ENCODE data around the gene DEDD.

DEDD gene

DNA sequence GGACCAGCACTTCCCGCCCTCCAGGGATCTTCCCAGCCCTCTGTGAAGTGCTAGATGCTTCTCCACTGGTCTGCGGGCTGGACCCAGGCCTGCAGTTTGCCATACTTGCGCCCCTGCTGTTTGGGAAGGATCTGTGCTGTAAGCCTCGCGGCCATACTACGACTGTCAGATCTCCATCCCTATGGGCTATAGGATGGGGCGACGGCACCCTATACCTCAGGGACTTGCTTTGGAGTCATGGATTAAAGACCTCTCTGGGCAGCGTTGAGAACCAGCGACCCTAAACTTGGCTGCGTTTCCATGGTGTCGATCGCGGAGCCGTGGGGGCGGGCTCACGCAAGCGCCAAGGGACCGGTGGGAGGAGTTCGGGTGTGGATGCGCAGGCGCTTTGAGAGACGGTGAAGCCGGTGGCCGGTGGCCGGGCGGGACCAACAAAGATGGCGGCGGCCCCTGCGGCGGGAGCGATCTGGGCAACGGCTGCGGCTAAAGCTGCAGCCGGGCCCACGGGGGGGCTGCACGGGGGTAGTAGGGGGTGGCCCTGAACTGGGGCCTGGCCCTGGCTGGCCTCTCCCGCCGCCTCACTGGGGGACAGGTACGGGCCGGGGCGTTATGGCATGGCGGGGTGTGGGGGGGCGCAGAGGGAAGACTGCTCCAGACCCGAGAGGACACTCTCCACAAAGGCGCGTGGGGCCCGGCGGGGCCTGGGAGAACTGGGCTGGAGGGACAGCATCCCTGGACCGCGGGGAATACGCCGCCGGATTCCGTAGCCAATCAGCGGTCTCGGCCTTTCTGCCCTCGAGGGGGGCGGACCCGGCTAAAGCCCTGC lies 26.8 kb upstream of the DEDD start, which contains the start of gene USP21:
TSS of gene USP21 (plus strand) at position 414 of the 826 bp plus-strand sequence. CDS start 1,141 bp downstream, outside the sequence.
- DNase-seq (ENCODE audit: low read depth in 2 of 2), result peak; percentile 91 to 92
- TF ChIP-seq, protein P1, sequence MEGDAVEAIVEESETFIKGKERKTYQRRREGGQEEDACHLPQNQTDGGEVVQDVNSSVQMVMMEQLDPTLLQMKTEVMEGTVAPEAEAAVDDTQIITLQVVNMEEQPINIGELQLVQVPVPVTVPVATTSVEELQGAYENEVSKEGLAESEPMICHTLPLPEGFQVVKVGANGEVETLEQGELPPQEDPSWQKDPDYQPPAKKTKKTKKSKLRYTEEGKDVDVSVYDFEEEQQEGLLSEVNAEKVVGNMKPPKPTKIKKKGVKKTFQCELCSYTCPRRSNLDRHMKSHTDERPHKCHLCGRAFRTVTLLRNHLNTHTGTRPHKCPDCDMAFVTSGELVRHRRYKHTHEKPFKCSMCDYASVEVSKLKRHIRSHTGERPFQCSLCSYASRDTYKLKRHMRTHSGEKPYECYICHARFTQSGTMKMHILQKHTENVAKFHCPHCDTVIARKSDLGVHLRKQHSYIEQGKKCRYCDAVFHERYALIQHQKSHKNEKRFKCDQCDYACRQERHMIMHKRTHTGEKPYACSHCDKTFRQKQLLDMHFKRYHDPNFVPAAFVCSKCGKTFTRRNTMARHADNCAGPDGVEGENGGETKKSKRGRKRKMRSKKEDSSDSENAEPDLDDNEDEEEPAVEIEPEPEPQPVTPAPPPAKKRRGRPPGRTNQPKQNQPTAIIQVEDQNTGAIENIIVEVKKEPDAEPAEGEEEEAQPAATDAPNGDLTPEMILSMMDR (IDR thresholded peaks at IDR 0.05; ENCODE audit: low read depth, low read length), result peak; percentile 67
- H3K4me3 ChIP-seq (replicated peaks in 1 of 2; ENCODE audit: low read depth in 2 of 2, low read length in 2 of 2), result peak within 1 kb of the TSS; percentile 91 to 97

DNA sequence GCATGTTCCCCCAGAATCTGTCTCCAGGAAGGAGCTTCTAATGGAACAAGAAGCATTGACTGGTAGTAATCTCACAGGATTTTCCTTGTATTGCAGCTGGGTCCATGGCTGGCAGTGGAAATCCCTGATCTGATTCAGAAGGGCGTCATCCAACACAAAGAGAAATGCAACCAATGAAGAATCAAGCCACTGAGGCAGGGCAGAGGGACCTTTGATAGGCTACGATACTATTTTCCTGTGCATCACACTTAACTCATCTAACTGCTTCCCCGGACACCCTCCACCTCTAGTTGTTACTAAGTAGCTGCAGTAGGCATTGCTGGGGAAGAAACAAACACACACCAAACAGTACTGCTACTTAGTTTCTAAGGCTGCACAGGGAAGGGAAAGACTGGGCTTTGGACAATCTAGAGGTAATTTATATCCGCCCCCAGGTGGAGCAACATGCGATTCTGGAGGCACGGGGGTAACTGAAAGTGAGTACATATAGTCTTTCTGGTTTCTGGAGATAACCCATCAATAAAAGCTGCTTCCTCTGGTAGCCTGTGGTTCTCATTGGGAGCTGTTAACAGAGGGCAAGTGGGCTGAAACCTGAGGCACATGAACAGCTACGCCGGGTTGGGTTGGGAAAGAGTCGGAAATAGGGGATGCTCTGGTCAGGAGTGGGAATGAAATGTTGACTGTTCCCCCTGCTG lies 26.0 kb upstream of the DEDD start:
- peak overlapping the region in 1 of 2 donors; percentile 91 for H3K4me3 ChIP-seq (replicated peaks in 1 of 2; ENCODE audit: low read depth in 2 of 2, low read length in 2 of 2)
- TF ChIP-seq, protein P1 (IDR thresholded peaks at IDR 0.05; ENCODE audit: low read depth, low read length), result no peak
- no peak for DNase-seq (ENCODE audit: low read depth in 2 of 2)

DNA sequence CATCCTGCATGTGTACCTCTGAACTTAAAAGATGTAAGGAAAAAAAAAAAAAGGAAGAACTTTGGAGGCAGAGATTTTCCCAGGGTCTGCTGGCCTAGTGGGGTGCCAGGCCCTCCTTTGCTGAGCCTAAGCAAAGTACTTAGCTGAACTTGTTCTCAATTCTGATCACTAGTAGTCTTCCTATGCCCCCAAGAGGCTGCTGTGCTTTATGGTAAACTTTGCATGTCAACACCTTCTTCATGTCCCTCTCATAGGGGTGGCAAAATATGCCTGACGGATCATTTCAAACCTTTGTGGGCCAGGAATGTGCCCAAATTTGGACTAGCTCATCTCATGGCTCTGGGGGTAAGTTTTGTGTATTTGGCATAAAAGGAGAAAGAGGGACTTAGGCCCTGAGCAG lies 25.4 kb upstream of the DEDD start:
- no peak overlapping the region for H3K4me3 ChIP-seq (replicated peaks in 1 of 2; ENCODE audit: low read depth in 2 of 2, low read length in 2 of 2)
- TF ChIP-seq, protein P1 (IDR thresholded peaks at IDR 0.05; ENCODE audit: low read depth, low read length), result no peak
- no peak for DNase-seq (ENCODE audit: low read depth in 2 of 2)

DNA sequence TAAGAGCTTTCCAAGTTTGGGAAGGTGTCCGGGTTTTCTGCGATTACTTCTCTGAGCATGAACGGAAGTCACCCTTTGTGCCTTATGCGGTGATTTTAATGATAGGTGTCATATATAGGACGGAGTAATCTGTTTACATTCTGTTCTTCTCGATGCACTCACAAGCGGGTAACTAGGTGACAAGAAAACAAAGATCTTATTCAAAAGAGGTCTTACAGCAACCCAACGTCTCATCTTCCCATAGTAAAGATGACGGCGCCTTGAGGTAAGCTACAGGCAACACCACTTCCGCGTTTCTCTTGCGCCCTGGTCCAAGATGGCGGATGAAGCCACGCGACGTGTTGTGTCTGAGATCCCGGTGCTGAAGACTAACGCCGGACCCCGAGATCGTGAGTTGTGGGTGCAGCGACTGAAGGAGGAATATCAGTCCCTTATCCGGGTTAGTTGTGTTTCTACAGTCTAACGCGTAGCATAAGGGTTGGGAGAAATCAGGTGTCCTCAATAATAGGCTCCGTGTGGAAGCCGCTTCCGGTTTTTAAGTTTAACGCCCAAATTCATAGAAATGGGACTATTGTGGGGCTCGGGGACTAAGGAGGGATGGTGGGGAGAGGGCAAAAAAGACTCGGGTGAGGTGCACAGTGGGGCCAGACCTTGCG lies 21.3 kb upstream of the DEDD start, which contains the start of gene UFC1:
TSS of gene UFC1 (plus strand) at position 297 of the 656 bp plus-strand sequence. CDS start at position 317, 20 bp downstream.
- H3K4me3 ChIP-seq (replicated peaks in 1 of 2; ENCODE audit: low read depth in 2 of 2, low read length in 2 of 2), result peak within 1 kb of the TSS; percentile 80 to 85
- peak; percentile 94 to 95 for DNase-seq (ENCODE audit: low read depth in 2 of 2)
- TF ChIP-seq, protein P1 (IDR thresholded peaks at IDR 0.05; ENCODE audit: low read depth, low read length), result no peak

DNA sequence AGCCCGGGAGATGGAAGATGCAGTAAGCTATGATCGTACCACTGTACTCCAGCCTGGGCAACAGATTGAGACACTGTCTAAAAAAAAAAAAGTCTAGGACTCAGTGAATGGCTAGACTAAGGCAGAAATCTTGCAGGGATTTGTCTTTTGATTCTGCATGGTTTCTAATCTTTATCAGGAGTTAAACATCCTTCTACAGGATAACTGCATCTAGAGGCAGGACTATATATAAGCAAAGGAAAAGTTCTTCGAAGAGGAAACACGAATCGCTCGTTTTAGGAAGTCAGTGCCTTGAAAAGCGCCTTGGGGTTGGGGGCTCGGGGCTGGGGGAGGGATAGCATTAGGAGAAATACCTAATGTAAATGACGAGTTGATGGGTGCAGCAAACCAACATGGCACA lies 20.7 kb upstream of the DEDD start:
- DNase-seq (ENCODE audit: low read depth in 2 of 2), result no peak
- TF ChIP-seq, protein P1 (IDR thresholded peaks at IDR 0.05; ENCODE audit: low read depth, low read length), result no peak
- peak overlapping the region; percentile 80 to 85 for H3K4me3 ChIP-seq (replicated peaks in 1 of 2; ENCODE audit: low read depth in 2 of 2, low read length in 2 of 2)

DNA sequence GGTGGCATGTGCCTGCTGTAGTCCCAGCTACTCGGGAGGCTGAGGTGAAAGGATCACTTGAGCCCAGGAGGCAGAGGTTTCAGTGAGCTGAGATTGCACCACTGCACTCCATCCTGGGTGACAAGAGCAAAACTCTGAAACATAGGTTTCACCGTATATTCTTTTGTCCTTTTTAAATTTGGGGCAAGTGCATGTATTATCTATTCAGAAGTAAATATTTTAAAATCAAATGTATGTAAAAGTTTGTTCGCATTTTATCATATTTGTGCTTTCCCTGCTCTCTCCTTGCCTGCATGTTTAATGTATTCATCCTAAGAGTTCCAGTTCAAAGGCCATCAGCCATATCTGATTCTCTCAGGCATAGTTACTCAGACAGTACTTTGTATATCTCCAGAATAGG lies 13.4 kb upstream of the DEDD start:
- TF ChIP-seq, protein P1 (IDR thresholded peaks at IDR 0.05; ENCODE audit: low read depth, low read length), result no peak
- H3K4me3 ChIP-seq (replicated peaks in 1 of 2; ENCODE audit: low read depth in 2 of 2, low read length in 2 of 2), result no peak overlapping the region
- no peak for DNase-seq (ENCODE audit: low read depth in 2 of 2)

Data from cardiac fibroblast (primary cell).